ENCODE measurements around the gene TTLL8. TPM values are rescaled to one million over a fixed set of nuclear protein-coding genes. Genes with fewer than 3 reads are reported as not detected.

Gene TTLL8
- polyA plus RNA-seq, 1 donor from 2014 or later, result not detected

DNA sequence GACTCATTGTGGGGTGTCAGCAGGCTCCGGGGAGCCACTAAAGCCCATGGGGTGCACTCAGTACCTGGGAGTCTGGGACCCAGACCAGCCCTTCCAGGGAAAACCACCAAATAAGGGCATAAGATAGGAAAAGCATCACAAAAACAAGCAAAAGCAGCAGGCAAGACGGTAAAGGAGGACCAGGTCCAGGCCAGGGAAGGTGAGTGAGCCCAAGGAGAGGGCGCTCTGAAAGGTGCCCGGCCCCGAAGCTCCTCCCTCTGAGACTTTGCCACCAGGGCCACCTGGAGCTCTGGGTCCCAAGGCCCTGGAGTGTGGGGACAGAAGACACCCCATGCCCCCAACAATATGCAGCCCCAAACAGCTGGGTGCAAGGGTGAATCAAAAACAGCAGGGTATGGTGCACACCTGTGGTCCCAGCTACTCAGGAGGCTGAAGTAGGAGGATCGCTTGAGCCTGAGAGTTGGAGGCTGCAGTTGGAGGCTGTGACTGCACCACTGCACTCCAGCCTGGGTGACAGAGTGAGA is 40.3 kb downstream of the TTLL8 start:
- no peak overlapping the region for H3K27ac ChIP-seq (ENCODE audit: low read length)
- peaks cover 6% of the 10 kb centered on the region for H3K9me3 ChIP-seq (ENCODE audit: low read length)
- H2AFZ ChIP-seq (ENCODE audit: low read depth, low read length), result no peak overlapping the region
- no peaks in the 10 kb centered on the region for H3K9me2 ChIP-seq (ENCODE audit: insufficient read depth, low read length)
- H3K4me3 ChIP-seq (ENCODE audit: low read length), result no peak overlapping the region
- H3K79me2 ChIP-seq (replicated peaks; ENCODE audit: insufficient read depth, low read length), result no peaks in the 10 kb centered on the region
- TF ChIP-seq POLR2AphosphoS5 (IDR thresholded peaks at IDR 0.05) (no peak), MXI1 (conservative IDR thresholded peaks at IDR 0.05; ENCODE audit: poor library complexity, severe bottlenecking) (no peak), SMC3 (conservative IDR thresholded peaks at IDR 0.05; ENCODE audit: poor library complexity) (no peak), TAF1 (IDR thresholded peaks at IDR 0.05; ENCODE audit: low read depth) (no peak), RAD21 (conservative IDR thresholded peaks at IDR 0.05) (no peak), EP300 (conservative IDR thresholded peaks at IDR 0.05; ENCODE audit: poor library complexity, severe bottlenecking) (no peak)
- TF ChIP-seq, protein P1, sequence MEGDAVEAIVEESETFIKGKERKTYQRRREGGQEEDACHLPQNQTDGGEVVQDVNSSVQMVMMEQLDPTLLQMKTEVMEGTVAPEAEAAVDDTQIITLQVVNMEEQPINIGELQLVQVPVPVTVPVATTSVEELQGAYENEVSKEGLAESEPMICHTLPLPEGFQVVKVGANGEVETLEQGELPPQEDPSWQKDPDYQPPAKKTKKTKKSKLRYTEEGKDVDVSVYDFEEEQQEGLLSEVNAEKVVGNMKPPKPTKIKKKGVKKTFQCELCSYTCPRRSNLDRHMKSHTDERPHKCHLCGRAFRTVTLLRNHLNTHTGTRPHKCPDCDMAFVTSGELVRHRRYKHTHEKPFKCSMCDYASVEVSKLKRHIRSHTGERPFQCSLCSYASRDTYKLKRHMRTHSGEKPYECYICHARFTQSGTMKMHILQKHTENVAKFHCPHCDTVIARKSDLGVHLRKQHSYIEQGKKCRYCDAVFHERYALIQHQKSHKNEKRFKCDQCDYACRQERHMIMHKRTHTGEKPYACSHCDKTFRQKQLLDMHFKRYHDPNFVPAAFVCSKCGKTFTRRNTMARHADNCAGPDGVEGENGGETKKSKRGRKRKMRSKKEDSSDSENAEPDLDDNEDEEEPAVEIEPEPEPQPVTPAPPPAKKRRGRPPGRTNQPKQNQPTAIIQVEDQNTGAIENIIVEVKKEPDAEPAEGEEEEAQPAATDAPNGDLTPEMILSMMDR (IDR thresholded peaks at IDR 0.05; ENCODE audit: poor library complexity, severe bottlenecking), result no peak
- H3F3A ChIP-seq (ENCODE audit: insufficient read depth, low read length, poor library complexity, severe bottlenecking), result no peaks in the 10 kb centered on the region
- H3K36me3 ChIP-seq (ENCODE audit: insufficient read depth, low read length), result no peaks in the 10 kb centered on the region
- H3K27me3 ChIP-seq (ENCODE audit: insufficient read depth, low read depth, low read length), result peaks cover 37% of the 10 kb centered on the region
- no peak overlapping the region for H3K4me2 ChIP-seq (ENCODE audit: low read length)
- H3K9ac ChIP-seq (ENCODE audit: low read length), result no peak overlapping the region
- no peaks in the 10 kb centered on the region for H4K20me1 ChIP-seq (ENCODE audit: insufficient read depth)

DNA sequence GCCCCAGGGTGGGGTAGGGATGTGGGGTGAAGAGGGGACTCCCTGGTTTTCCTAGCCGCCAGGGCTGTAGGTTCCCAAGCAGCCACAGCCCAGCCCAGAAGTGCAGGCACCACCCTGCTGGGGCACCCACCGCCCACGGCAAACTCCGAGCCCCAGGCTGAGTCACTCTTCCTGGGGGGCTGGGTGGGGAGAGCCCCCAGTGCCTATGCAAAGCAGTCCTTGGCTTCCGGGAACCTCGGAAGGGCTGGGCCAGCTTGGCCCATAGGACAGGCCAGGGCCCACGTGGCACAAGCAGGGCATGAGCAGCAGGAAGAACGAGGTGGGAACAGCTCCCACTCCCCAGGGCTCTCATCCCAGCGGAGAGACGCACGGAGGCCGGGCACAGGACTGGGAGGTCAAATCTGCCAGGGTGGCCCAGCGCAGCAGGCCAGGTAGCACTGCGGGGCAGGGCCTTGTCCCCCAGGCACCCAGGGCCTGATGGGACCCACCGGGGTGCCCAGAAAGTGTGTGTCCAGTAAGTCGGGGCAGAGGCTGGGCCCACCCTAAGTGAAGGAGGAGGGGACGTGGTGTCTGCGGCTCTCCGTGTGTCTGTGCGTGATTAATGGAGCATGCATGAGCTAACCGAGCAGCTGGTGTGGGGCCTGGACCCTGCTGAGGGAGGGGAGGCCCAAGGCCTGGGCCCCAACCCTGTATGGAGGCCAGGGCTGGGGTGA is 41.0 kb downstream of the TTLL8 start:
- H4K20me1 ChIP-seq (ENCODE audit: insufficient read depth), result no peaks in the 10 kb centered on the region
- H3K27me3 ChIP-seq (ENCODE audit: insufficient read depth, low read depth, low read length), result peaks cover 43% of the 10 kb centered on the region
- H3K79me2 ChIP-seq (replicated peaks; ENCODE audit: insufficient read depth, low read length), result no peaks in the 10 kb centered on the region
- TF ChIP-seq, protein P2, sequence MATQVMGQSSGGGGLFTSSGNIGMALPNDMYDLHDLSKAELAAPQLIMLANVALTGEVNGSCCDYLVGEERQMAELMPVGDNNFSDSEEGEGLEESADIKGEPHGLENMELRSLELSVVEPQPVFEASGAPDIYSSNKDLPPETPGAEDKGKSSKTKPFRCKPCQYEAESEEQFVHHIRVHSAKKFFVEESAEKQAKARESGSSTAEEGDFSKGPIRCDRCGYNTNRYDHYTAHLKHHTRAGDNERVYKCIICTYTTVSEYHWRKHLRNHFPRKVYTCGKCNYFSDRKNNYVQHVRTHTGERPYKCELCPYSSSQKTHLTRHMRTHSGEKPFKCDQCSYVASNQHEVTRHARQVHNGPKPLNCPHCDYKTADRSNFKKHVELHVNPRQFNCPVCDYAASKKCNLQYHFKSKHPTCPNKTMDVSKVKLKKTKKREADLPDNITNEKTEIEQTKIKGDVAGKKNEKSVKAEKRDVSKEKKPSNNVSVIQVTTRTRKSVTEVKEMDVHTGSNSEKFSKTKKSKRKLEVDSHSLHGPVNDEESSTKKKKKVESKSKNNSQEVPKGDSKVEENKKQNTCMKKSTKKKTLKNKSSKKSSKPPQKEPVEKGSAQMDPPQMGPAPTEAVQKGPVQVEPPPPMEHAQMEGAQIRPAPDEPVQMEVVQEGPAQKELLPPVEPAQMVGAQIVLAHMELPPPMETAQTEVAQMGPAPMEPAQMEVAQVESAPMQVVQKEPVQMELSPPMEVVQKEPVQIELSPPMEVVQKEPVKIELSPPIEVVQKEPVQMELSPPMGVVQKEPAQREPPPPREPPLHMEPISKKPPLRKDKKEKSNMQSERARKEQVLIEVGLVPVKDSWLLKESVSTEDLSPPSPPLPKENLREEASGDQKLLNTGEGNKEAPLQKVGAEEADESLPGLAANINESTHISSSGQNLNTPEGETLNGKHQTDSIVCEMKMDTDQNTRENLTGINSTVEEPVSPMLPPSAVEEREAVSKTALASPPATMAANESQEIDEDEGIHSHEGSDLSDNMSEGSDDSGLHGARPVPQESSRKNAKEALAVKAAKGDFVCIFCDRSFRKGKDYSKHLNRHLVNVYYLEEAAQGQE (IDR thresholded peaks at IDR 0.05; ENCODE audit: borderline replicate concordance), result no peak
- TF ChIP-seq RAD21 (conservative IDR thresholded peaks at IDR 0.05) (no peak), SMC3 (conservative IDR thresholded peaks at IDR 0.05; ENCODE audit: poor library complexity) (no peak), EZH2 (IDR thresholded peaks at IDR 0.05; ENCODE audit: borderline replicate concordance, insufficient read depth, low read length, poor library complexity, severe bottlenecking) (no peak), TAF1 (IDR thresholded peaks at IDR 0.05; ENCODE audit: low read depth) (no peak), EP300 (conservative IDR thresholded peaks at IDR 0.05; ENCODE audit: poor library complexity, severe bottlenecking) (no peak), MXI1 (conservative IDR thresholded peaks at IDR 0.05; ENCODE audit: poor library complexity, severe bottlenecking) (no peak), POLR2AphosphoS5 (IDR thresholded peaks at IDR 0.05) (no peak)
- TF ChIP-seq, protein P1 (IDR thresholded peaks at IDR 0.05; ENCODE audit: poor library complexity, severe bottlenecking), result no peak
- no peak overlapping the region for H2AFZ ChIP-seq (ENCODE audit: low read depth, low read length)
- no peaks in the 10 kb centered on the region for H3F3A ChIP-seq (ENCODE audit: insufficient read depth, low read length, poor library complexity, severe bottlenecking)
- no peaks in the 10 kb centered on the region for H3K9me2 ChIP-seq (ENCODE audit: insufficient read depth, low read length)
- H3K4me3 ChIP-seq (ENCODE audit: low read length), result no peak overlapping the region
- no peaks in the 10 kb centered on the region for H3K36me3 ChIP-seq (ENCODE audit: insufficient read depth, low read length)
- peaks cover 6% of the 10 kb centered on the region for H3K9me3 ChIP-seq (ENCODE audit: low read length)
- H3K27ac ChIP-seq (ENCODE audit: low read length), result no peak overlapping the region
- no peak overlapping the region for H3K4me2 ChIP-seq (ENCODE audit: low read length)
- no peak overlapping the region for H3K9ac ChIP-seq (ENCODE audit: low read length)
